Measurements from ENCODE around the gene LILRA5.
"Not testable (repeated sequence)": the region's sequence is repeated elsewhere in the genome, so short reads cannot be mapped to it uniquely, and the experiment has no call there.

- not testable (repeated sequence) for TF ChIP-seq CTCF (conservative IDR thresholded peaks at IDR 0.05); ZFX (IDR thresholded peaks at IDR 0.05)
Measured at GRCh38 chr19:54280441-54280840, 32.5 kb downstream of the LILRA5 start.

All from C4-2B (cell line).